NCI-H345 treated with DMSO at 0.1 percent for 48 hours (cell line): Measurements from ENCODE around the gene USB1.
A peak's percentile ranks its signal among the peaks of the same experiment; 100 is the strongest.

ENCODE experiments used
- DNase-seq: peaks from one replicate; lab custom pipeline; 2025; ENCODE audit not compliant: unreplicated experiment; lab: John Stamatoyannopoulos, UW

The USB1 gene

GRCh38 chr16:58000706-58001676 is at the start of gene USB1:
Gene USB1, plus strand, starts transcription at chr16:58001407. Its CDS starts 77 bp downstream, at chr16:58001484.
- peak; percentile 55 for DNase-seq

GRCh38 chr16:57952909-57953308 is 48.3 kb upstream of the USB1 start:
- DNase-seq, result no peak

- DNase-seq, result no peak
Observed at GRCh38 chr16:57953857-57954256, 47.4 kb upstream of the USB1 start.

GRCh38 chr16:57955572-57956188 is 45.5 kb upstream of the USB1 start:
- no peak for DNase-seq

GRCh38 chr16:57956270-57956808 is 44.9 kb upstream of the USB1 start:
- no peak for DNase-seq

- DNase-seq, result no peak
Observed at GRCh38 chr16:57956924-57957672, 44.1 kb upstream of the USB1 start.

GRCh38 chr16:57957673-57958392 is 43.4 kb upstream of the USB1 start:
- no peak for DNase-seq

GRCh38 chr16:57958544-57958943 is 42.7 kb upstream of the USB1 start:
- DNase-seq, result no peak

GRCh38 chr16:57959121-57959520 is 42.1 kb upstream of the USB1 start:
- no peak for DNase-seq

GRCh38 chr16:57959804-57960203 is 41.4 kb upstream of the USB1 start:
- no peak for DNase-seq

GRCh38 chr16:57960310-57960709 is 40.9 kb upstream of the USB1 start:
- DNase-seq, result no peak

GRCh38 chr16:57960826-57961472 is 40.3 kb upstream of the USB1 start:
- no peak for DNase-seq

GRCh38 chr16:57961538-57961937 is 39.7 kb upstream of the USB1 start:
- no peak for DNase-seq

- no peak for DNase-seq
Observed at GRCh38 chr16:57962046-57962445, 39.2 kb upstream of the USB1 start.

GRCh38 chr16:57962756-57963155 is 38.5 kb upstream of the USB1 start:
- DNase-seq, result no peak

- DNase-seq, result no peak
Observed at GRCh38 chr16:57964157-57964700, 37.0 kb upstream of the USB1 start.

GRCh38 chr16:57966204-57966771 is 34.9 kb upstream of the USB1 start:
- DNase-seq, result no peak

- no peak for DNase-seq
Observed at GRCh38 chr16:57966986-57967385, 34.2 kb upstream of the USB1 start.

GRCh38 chr16:57967916-57968315 is 33.3 kb upstream of the USB1 start:
- DNase-seq, result no peak
